Activated CD8-positive, alpha-beta memory T cell treated with anti-CD3 and anti-CD28 coated beads, Interleukin-2, amount 50 U/mL, for 24 hours (primary cell): ENCODE measurements around the gene ATP2B2.

Source experiments
- DNase-seq: peaks from one replicate; pipeline ENCODE4 v3.0.0-alpha.2; 2020; ENCODE audit errors: extremely low read depth

The ATP2B2 gene

DNA sequence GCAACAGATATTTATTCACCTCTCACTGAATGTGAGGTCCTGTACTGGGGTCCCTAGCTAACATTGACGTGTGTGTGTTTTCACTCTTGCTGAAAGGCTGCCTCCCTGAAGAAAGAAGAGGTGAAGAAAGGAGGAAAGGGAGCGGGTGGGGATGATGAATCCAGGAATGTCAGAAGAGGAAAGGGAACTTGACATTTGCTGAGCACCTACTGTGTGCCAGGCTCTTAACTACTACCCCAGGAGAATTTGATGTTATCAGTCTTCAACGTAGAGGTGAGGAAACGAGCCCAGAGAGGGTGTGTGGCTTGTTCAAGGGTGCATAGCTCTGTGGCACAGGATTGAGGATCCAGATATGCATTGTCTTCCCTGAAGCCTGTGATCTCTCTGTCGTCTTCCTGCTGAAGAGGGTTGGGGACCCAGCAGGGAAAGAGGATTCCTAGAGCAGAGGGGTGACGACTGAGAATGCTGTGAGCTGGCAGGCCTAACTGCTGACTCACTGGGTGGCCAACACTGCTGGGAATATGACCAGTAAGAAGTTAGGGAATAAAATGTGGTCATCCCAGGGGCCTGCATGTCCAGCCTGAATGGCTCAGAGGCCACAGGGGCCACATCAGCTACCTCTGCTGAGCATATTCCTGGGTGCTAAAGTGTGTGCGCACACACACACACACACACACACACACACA is 6.6 kb upstream of the ATP2B2 start:
- DNase-seq = no peak

DNA sequence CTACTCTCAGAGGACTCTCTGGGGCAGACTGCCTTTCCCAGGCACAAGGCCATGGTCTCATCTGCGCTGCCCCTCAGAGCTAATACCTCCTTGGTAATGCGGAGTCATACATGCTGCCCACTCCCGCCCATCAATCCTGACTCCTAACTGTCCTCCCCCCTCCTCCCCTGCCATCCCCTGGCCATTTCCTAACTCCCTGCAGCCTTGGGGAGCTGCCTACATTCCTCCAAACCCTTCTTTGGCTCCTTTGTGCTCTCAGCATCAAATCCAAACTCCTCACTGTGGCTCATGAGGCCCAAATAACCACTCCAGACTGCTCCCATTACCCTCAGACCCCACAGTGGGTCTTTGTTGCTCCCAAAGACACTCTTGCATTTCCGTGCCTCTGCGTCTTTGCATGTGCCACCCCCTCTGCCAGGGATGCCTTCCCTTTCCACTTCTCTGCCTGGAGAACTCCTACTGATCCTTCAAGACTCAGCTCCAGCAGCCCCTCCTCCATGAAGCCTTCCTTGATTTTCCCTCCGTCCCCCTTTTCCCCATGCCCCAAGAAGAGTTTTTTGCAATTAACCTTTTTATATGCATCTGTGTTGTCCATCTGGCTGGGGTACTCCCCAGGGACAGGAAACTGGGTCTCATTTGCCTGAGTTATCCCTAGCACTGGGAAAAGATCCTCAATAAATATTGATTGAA is 5.5 kb upstream of the ATP2B2 start:
- no peak for DNase-seq

DNA sequence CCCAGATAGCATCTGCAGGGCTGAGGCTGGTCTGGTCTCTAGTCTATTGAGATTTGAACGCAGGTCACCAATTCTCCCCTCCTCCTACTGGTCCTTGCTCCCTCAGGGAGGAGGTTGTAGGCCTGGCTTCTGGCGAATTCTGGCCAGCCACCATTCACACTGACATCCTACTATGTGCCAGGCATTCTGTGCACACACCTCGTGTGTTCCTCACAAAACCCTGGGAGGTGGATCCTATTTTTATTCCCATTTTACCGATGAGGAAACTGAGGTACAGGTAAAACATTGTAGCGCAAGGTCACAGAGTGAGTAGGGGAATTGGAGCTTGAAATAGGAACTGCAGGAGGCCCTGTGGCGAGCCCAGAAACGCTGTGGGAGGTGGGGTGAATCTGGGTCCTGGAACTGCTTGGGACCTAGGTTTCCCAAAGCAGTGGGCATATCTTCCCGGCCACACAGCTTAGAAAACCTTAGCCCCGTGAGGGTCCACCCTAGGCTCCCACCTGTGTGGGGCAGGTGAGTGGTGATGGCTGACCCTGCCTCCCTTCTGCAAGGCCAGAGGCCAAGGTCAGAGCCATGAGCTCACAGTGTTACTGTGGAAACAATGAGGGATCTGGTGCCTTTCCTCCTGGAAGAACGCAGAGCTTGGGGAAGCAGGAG is 4.8 kb upstream of the ATP2B2 start:
- DNase-seq = no peak

DNA sequence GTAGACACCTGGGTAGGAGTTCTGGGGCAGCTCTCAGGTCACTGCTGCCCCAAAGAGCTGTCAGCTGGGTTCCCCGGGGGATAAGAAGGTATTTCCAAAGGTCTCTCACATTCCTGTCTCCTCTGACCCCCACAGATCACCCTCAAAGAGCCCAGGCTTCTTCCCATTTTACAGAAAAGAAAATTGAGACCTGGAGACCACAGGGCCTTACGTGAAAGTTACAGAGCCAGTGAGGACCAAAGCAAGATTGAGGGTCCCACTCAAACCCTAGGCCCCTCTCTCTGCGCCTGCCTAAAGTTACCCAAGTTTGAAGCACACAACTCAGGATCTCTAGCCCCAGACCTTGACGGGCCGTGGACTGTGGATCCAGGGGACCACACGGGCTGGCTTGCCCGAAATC is 3.9 kb upstream of the ATP2B2 start:
- no peak for DNase-seq

DNA sequence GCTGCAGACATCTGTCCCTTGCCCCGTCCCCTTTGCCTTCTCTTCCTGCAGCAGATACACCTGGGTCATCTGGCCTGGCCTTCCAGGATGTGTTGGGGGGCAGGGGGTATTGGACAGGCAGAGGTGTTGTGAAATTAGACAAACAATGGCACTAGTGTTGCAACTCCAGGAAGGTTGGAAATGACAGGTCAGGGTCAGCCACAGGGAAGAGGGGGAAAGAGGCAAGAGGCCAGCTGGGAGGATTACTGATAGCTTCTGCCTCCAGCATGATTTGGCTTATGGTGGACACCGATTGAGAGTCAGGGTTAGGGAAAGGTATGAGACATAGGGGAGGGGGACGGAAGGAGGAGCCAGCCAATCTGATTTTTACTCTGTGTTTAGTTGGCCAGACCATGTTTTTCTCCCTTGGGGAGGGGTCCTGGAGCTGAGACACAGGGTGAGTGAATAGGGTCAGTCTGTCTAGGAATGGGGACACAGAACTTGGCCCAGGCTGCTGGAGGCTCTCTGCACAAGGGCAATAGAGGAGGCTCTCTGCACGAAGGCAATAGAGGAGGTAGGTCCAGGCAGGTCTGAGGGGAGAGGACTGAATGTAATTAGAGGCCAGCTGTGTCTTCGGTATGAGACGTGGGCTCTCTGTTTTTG is 3.4 kb upstream of the ATP2B2 start:
- DNase-seq = no peak

DNA sequence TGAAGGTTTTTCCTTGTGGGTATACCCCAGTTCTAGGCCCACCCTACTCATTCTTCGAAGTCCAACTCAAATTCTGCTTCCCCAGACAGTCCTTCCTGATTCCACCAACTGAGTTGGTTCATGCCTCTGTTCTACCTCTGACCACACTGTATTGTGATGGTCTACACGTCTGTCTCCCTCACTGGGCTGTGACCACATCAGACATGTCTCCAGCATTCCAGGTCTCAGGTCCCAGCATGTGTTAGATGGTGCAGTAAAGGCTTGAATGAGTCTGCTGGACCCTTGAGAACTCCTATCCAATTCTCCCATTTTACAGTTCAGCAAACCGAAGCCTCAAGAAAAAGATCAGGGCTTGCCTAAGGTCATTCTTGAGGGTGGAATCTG is 2.8 kb upstream of the ATP2B2 start:
- DNase-seq = no peak

DNA sequence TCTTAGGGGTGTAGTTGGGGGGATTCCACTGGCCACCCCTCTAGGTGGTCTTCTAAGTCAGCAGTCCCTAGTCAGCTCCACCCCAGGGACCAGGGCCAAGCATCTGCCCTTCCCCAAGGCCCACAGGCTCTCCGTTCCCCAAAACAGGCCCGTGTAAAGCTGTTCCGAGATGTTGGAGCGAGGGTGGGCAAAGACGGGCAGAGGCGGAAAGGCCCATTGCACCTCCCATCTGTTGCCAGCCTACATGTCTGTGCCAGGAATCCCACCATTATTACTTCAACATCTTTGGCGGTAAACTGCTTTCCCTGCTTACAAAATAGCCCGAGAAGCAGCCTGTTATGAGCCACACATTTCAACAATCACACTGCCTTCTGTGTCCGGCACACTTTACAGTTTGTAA is 1.9 kb upstream of the ATP2B2 start:
- no peak for DNase-seq

DNA sequence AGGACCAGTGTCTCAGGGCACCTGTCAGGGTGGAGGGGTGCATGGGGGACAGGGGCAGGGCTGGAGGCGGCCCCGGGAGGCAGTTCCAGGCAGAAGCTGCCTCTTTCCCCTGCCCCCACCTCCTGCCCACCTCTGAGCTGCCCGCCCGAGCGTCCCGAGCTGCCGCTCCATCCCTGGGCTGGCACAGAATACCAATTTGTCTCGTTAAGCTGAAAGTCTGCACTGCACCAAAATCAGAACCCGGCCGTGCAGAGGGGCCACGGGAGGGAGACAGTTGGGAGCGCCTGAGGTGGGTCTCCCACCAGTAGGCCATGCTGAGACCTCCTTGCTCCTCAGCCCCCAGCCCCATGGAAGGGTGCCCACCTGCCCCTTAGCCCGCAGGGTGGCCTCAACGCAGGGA is 1.3 kb upstream of the ATP2B2 start:
- DNase-seq = no peak

DNA sequence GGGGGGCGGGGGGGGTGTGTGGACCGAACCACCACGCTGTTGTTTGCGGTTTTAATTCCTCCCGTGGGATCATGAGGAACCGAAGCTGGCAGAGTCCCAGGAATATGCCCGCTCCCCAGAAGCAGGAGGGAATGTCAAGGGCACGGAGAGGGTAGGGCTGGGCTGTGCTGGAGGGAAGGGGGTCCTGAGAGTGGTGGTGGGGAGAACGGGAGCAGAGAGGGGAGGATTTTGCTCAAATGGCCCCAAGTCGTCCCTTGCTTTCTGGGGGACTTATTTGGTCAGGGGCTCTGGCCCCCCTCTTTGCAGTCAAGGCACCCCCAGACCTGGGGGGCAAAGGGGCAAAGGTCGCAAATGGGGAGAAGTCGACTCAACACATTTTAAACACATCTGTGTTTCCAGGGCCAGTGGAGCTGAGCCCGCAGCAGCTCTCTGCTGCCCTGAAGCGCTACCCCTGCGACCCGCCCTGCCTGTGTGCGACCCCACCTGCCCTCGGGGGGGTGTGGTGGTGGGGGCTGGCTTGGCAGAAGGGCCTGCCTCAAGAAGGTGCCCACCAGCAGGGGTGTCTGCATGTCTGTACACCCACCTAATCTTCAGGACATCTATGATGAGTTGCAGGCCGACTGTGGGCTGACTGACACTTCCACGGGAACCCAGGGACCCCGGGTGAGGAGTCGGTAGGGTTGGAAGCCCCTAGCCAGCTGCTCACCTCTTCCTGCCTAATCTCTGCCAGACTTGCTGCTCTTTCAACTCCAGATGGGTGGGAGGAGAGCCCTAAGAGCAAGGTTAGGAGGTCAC is 602 bp upstream of the ATP2B2 start:
- no peak for DNase-seq

DNA sequence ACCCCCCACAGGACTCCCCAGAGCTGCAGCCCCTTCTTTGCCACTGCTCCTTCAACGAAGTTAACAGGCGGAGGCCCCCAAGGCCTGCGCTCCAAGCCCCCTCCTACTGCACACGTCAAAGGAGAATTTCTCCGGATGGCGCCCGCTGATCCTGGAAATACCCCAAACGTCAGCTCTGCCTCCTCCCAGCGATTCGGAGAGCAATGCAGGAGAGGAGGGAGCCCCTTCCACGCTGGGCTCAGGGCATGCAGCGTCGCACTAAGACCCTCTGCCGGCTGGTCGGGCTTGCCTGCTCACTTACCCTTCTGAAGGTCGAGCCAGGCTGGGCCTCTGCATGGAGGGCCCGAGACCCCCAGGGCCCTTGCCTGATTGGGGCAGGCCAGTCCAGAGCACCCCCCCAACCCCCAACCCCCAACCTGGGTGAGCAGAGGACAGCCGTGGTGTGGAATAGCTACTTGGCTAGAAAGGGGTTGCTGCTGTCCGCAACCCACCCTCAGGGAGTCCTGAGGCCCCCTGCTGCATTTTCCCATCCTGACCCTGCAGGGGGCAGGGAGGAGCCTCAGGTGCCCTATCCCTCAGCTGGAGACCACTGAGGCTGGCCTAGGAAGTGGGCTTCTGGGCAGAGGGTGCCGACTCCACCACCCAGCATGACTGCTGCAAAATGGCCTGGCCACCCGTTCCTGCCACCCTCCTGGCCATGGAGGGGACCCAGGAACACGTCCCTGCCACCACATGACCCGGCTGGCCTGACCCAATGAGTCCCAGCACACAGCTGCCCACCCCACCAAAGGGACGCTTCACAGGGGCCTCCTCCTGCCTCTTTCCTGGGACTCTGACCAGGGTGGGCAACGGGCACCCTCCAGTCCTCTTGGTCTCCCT is 976 bp downstream of the ATP2B2 start:
- DNase-seq = no peak

DNA sequence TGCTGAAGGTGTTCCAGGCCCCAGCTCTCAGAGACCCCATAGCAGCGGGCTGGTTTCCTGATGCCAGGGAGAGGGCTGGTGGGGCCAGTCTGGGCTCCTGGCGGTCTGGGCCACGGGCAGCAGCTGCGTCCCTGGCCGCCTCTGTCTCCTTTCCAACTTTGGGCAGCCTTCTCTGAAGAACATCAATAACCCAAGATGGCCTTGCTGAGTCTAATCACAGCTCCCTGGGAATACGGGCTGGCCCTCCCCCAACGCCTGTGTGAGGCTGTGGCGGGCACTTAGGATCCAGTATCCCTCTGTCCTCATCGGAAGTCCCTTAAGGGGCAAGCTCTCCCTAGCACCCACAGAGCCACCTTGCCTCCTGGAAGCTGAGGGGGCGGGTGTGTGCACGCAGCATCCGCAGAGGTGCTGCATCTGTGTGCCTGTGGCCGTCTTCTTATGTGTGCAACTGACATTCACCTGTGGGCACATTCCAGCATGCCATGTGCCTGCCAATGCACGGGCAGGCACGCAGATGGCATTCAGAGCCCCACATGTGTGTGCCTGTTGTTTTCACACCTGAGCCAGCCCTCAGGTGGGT is 2.1 kb downstream of the ATP2B2 start:
- DNase-seq = no peak

DNA sequence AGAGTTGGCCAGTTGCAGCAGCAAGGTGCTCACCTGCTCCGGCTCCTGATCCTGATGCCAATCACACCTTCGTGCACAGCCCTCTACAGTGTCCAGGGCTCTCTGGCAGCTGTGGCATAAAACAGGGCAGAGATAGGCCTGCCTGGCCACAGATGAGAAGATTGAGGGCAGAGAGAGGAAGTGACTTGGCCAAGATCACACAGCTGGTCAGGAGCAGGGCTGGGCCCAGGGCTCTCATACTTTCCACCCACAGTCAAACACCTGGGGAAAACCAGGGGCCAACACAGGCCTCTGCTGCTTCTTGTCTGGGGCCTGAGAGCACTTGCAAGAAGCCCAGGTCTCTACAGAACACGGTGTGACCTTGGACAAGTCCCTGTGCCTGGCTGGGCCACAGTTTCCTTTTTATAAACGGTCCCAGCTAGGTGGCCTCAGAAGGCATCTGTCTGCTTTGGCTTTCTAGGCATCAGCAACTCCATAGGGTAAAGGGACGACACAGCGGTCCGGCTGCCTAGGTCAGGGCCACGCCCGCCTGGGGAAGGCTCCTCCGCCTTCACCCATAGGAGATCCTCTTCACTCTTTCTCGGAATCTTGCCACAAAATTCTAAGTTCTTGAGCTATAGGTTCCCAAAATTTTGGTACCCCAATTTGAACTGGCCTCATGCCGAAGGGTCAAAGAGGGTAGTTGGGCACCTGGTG is 3.1 kb downstream of the ATP2B2 start:
- DNase-seq = no peak

DNA sequence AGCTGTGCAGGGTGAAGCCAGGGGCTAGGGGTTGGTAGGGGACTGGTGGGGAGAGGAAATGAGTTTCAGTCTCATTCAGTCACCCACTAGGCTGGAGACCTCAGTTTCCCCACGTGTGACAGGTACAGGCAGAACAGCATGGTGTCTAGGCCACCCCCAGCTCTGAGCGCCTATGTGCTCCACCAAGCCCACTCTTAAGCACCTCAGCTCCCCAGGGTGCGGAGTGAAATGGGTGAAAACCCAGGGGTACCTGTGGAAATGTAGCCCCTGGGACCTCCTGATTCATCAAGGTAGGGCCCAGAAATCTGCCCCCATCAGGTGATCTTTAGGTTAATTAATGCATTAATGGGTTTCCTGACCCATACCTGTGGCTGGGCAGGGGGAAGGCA is 3.7 kb downstream of the ATP2B2 start:
- DNase-seq = no peak

DNA sequence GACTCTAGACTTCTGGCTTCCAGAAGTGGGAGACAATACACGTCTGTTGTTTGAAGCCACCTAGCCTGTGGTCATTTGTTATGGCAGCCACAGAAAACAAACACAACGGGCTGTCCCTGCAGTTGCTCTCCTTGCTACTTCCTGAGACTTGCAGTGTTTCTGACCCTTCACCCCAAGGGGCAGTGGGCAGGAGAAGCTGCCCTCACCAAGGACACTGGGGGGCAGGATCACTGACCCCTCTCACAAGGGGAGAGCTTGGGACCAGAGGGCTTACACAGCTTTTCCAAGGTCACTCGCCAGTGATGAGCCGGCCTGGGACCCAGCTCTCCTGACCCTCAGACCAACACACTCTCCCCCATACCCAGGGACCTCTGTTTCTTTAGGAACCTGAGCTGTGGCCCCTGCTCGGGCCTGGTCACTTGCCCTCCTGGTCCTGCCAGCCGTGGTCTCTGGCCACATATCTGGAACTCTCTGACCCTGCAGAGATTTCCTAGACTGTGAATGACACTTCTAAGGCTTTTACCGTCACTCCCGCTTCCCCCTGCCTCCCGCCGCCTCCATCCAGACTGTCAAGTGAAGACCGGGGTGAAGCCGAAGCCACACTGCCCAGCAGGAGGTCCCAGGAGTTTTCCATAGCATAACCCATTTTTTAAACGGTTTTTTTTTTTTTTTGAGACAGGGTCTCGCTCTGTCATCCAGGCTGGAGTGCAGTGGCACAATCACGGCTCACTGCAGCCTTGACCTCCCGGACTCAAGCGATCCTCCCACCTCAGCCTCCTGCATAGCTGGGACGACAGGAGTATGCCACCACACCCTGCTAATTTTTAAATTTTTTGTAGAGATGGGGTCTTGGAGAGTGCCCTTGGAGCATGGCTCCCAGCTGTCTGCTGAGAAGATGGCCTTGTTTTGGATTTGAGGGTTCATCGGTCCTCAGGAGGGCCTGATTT is 4.4 kb downstream of the ATP2B2 start:
- DNase-seq = no peak

DNA sequence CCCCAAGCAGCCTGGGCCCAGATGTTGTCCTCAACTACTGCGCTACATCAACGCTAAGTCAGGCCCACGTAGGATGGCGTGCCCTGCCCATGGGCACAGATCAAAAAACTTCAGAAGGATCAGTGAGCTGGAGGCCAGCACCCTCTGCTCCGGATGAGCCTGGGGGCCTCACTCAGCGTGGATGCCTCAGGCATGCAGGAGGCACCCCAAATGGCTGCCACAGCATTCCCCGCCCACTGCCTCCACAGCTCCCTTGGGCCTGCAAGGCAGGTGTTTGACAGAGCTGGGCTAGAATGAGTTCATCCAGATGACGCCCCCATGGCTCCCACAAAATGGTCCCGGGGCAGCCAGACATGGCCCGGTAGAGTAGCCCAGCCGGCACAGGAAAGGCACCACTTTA is 7.1 kb downstream of the ATP2B2 start:
- DNase-seq = no peak

DNA sequence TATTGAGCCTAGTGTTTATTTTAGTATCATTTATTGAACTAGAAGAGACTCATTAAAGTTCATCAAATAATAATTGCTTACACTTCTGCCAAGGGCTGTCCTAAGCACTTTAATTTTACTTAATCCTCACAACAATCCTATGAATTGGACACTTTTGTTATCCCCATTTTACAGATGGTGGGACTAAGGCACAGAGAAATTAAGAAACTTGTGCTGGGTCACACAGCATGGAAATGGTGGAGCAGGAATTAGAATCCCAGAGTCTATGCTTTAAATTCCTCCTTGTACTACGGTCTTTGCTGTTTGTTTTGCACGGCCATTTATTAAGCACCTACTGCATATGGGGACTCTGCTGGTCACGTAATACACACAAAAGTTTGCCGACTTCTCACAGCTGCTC is 7.9 kb downstream of the ATP2B2 start:
- DNase-seq = no peak

DNA sequence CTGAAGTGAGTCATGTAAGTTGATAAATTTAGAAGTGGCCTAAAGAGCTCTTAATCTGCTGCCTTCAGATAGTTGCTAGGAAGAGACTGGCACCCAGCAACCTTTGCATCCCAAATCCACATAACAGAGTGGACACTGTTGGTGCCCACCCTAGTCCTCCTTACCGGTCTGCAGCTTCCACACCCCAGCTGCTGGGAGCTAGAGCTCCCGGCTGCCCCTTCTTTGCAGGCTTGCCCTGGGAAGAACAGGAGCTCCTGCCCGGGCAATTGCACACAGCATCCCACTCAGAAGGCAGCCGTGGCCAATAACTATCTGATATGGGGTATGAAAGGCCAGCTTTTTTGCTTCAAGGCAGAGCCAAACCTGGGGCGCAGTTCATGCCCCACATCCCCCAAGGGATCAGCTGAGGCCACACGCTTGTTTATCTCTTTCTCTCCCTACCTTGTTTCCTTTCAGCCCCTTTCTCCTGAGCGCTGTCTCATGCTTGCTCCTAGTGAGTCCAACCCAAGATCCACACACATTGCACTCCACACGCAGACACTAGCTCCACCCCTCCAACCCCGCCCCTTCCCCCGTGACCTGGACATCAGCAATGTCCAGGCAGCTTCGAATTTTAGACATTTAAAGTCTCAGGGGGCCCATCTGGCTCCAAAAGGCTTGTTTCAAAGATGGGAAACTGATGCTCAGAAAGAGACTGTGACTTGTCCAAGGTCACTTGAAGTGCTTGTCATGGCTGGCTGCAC is 9.1 kb downstream of the ATP2B2 start:
- no peak for DNase-seq

DNA sequence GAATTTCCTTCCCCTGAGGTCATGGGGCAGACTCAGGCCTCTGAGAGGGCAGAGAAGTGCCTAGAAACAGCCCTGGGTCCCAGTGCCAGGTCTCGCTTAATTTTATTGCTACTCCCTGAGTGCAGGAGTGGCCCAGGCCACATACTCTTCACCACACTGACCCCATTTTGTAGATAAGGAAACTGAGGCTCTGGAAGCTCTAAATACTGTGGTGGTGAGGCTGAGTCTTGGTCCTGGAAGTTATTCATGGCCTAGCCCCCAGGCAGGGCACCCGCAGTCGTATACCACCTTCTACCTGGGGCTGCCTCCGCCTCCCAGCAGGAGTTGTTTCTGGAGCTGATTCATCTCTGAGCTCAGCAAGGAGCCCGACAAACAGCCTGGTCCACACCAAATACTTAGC is 9.8 kb downstream of the ATP2B2 start:
- no peak for DNase-seq
